ENCODE results near the gene L2HGDH. TPM values are rescaled to one million over a fixed set of nuclear protein-coding genes. Genes with fewer than 3 reads are reported as not detected.
"Not testable (repeated sequence)": the region's sequence is repeated elsewhere in the genome, so short reads cannot be mapped to it uniquely, and the experiment has no call there.

The L2HGDH gene
- total RNA-seq, 6 experiments from 2014 or later, result 3.1 to 5.2 (median 3.4) TPM

GRCh38 chr14:50319293-50319692 lies 7.3 kb upstream of the L2HGDH start:
- Mint-ChIP-seq H3K4me3 (no peak overlapping the region), H3K27me3 (ENCODE audit: insufficient read depth) (no peaks in the 10 kb centered on the region), H3K4me1 (ENCODE audit: low read depth) (peaks cover 10% of the 10 kb centered on the region; the same call in 1 of the 2 replicates), H3K36me3 (ENCODE audit: low read depth) (peaks cover 12% of the 10 kb centered on the region), H3K27ac (no peak overlapping the region), H3K9me3 (no peaks in the 10 kb centered on the region)
- peak; percentile 29 for DNase-seq
- no peak for TF ChIP-seq CTCF (IDR thresholded peaks at IDR 0.05)

- Mint-ChIP-seq H3K4me3 (no peak overlapping the region), H3K9me3 (no peaks in the 10 kb centered on the region), H3K27ac (no peak overlapping the region), H3K36me3 (ENCODE audit: low read depth) (peaks cover 21% of the 10 kb centered on the region), H3K4me1 (ENCODE audit: low read depth) (peaks cover 17% of the 10 kb centered on the region), H3K27me3 (ENCODE audit: insufficient read depth) (no peaks in the 10 kb centered on the region)
- peak; percentile 87 for TF ChIP-seq CTCF (IDR thresholded peaks at IDR 0.05)
- peak; percentile 39 for DNase-seq
Measured at GRCh38 chr14:50318031-50318626, 6.1 kb upstream of the L2HGDH start.

GRCh38 chr14:50314098-50314497 lies 2.1 kb upstream of the L2HGDH start:
- Mint-ChIP-seq H3K36me3 (ENCODE audit: low read depth) (peaks cover 21% of the 10 kb centered on the region), H3K4me1 (ENCODE audit: low read depth) (peaks cover 29% of the 10 kb centered on the region)
- not testable (repeated sequence) for H3K27ac Mint-ChIP-seq; H3K27me3 Mint-ChIP-seq (ENCODE audit: insufficient read depth); H3K4me3 Mint-ChIP-seq; DNase-seq; H3K9me3 Mint-ChIP-seq

GRCh38 chr14:50312734-50313054 lies 665 bp upstream of the L2HGDH start:
- H3K9me3 Mint-ChIP-seq, result no peaks in the 10 kb centered on the region
- DNase-seq, result no peak
- H3K4me1 Mint-ChIP-seq (ENCODE audit: low read depth), result peaks cover 26% of the 10 kb centered on the region
- H3K36me3 Mint-ChIP-seq (ENCODE audit: low read depth), result peaks cover 21% of the 10 kb centered on the region
- H3K4me3 Mint-ChIP-seq, result peak overlapping the region; percentile 94
- 0 out of 2 replicates have a peak, but pooled peaks cover 3% of the 10 kb centered on the region for H3K27me3 Mint-ChIP-seq (ENCODE audit: insufficient read depth)
- H3K27ac Mint-ChIP-seq, result peak overlapping the region; percentile 96
- TF ChIP-seq CTCF (IDR thresholded peaks at IDR 0.05), result no peak

- H3K9me3 Mint-ChIP-seq, result no peaks in the 10 kb centered on the region
- 0 out of 2 replicates have a peak, but pooled peaks cover 3% of the 10 kb centered on the region for H3K27me3 Mint-ChIP-seq (ENCODE audit: insufficient read depth)
- H3K27ac Mint-ChIP-seq, result peak overlapping the region; percentile 96
- no peak for TF ChIP-seq CTCF (IDR thresholded peaks at IDR 0.05)
- DNase-seq, result no peak
- peaks cover 20% of the 10 kb centered on the region for H3K36me3 Mint-ChIP-seq (ENCODE audit: low read depth)
- H3K4me1 Mint-ChIP-seq (ENCODE audit: low read depth), result peaks cover 25% of the 10 kb centered on the region
- peak overlapping the region; percentile 94 for H3K4me3 Mint-ChIP-seq
Measured at GRCh38 chr14:50311337-50311971, 575 bp downstream of the L2HGDH start.

- no peak overlapping the region for H3K27ac Mint-ChIP-seq
- H3K4me1 Mint-ChIP-seq (ENCODE audit: low read depth), result peaks cover 25% of the 10 kb centered on the region
- peaks cover 12% of the 10 kb centered on the region for H3K36me3 Mint-ChIP-seq (ENCODE audit: low read depth)
- H3K4me3 Mint-ChIP-seq, result no peak overlapping the region
- DNase-seq, result no peak
- H3K27me3 Mint-ChIP-seq (ENCODE audit: insufficient read depth), result 0 out of 2 replicates have a peak, but pooled peaks cover 3% of the 10 kb centered on the region
- H3K9me3 Mint-ChIP-seq, result no peaks in the 10 kb centered on the region
- TF ChIP-seq CTCF (IDR thresholded peaks at IDR 0.05), result no peak
Measured at GRCh38 chr14:50310445-50310844, 1.6 kb downstream of the L2HGDH start.

All from HFFc6 (cell line).